Glutamatergic neuron (in vitro differentiated cells): ENCODE data around the gene ADK. TPM values are rescaled to one million over a fixed set of nuclear protein-coding genes. Genes with fewer than 3 reads are reported as not detected.

Source experiments
- DNase-seq: peaks from one replicate; pipeline ENCODE4 v3.0.0; 2022
- H3K27ac Mint-ChIP-seq: one replicate; pipeline ENCODE4 v1.8.0; 2020; ENCODE audit warnings: mild to moderate bottlenecking, mixed read lengths, inconsistent platforms; ENCODE audit not compliant: unreplicated experiment
- H3K27me3 Mint-ChIP-seq: one replicate; pipeline ENCODE4 v1.8.0; 2020; ENCODE audit warnings: mild to moderate bottlenecking, moderate library complexity, mixed read lengths, inconsistent platforms; ENCODE audit not compliant: unreplicated experiment
- H3K36me3 Mint-ChIP-seq: one replicate; pipeline ENCODE4 v1.8.0; 2020; ENCODE audit warnings: mild to moderate bottlenecking, mixed read lengths, inconsistent platforms; ENCODE audit not compliant: unreplicated experiment
- H3K4me1 Mint-ChIP-seq: one replicate; pipeline ENCODE4 v1.8.0; 2020; ENCODE audit warnings: mild to moderate bottlenecking, low read depth, mixed read lengths, inconsistent platforms; ENCODE audit not compliant: unreplicated experiment
- H3K4me3 Mint-ChIP-seq: one replicate; pipeline ENCODE4 v1.8.0; 2020; ENCODE audit warnings: mild to moderate bottlenecking, mixed read lengths, inconsistent platforms; ENCODE audit not compliant: unreplicated experiment
- H3K9me3 Mint-ChIP-seq: one replicate; pipeline ENCODE4 v1.8.0; 2020; ENCODE audit warnings: mild to moderate bottlenecking, moderate library complexity, mixed read lengths, inconsistent platforms; ENCODE audit not compliant: unreplicated experiment
- CTCF ChIP-seq: fragments of 200-600 bp; sonication (generic); IDR thresholded peaks from one replicate; pipeline ENCODE4 v1.5.0; 2021; ENCODE audit not compliant: partially characterized antibody, unreplicated experiment
- total RNA-seq: library from RNA; stranded (reverse); fragmentation: NEBNext Ultra II Directional; extraction: Animal tissue kit (Norgen Biotek cat#: 25700); gene quantifications from one replicate; pipeline ENCODE4 v1.2.1, GENCODE V29; 2021; ENCODE audit not compliant: unreplicated experiment

Gene ADK
- total RNA-seq, 1 donor from 2014 or later: 16.4 TPM

GRCh38 chr10:74314166-74314565 is 163.1 kb downstream of the ADK start:
- Mint-ChIP-seq H3K27ac (no peak overlapping the region), H3K36me3 (no peaks in the 10 kb centered on the region), H3K4me1 (no peaks in the 10 kb centered on the region), H3K9me3 (no peaks in the 10 kb centered on the region), H3K27me3 (peaks cover 2% of the 10 kb centered on the region), H3K4me3 (no peak overlapping the region)
- no peak for DNase-seq
- no peak for TF ChIP-seq CTCF

- TF ChIP-seq CTCF: no peak
- H3K36me3 Mint-ChIP-seq: no peaks in the 10 kb centered on the region
- no peak overlapping the region for H3K27ac Mint-ChIP-seq
- H3K9me3 Mint-ChIP-seq: no peaks in the 10 kb centered on the region
- no peak overlapping the region for H3K4me3 Mint-ChIP-seq
- peaks cover 3% of the 10 kb centered on the region for H3K4me1 Mint-ChIP-seq
- peaks cover 2% of the 10 kb centered on the region for H3K27me3 Mint-ChIP-seq
- DNase-seq: no peak
Observed at GRCh38 chr10:74320026-74320425, 169.0 kb downstream of the ADK start.

GRCh38 chr10:74320717-74321116 is 169.7 kb downstream of the ADK start:
- TF ChIP-seq CTCF: no peak

GRCh38 chr10:74322141-74322540 is 171.1 kb downstream of the ADK start:
- peaks cover 2% of the 10 kb centered on the region for H3K27me3 Mint-ChIP-seq
- H3K9me3 Mint-ChIP-seq: no peaks in the 10 kb centered on the region
- no peaks in the 10 kb centered on the region for H3K36me3 Mint-ChIP-seq
- peaks cover 3% of the 10 kb centered on the region for H3K4me1 Mint-ChIP-seq
- no peak overlapping the region for H3K27ac Mint-ChIP-seq
- no peak overlapping the region for H3K4me3 Mint-ChIP-seq
- no peak for DNase-seq
- no peak for TF ChIP-seq CTCF

More at GRCh38 chr10:74320717-74321116, 169.7 kb downstream of the ADK start:
- Mint-ChIP-seq H3K4me3 (no peak overlapping the region), H3K36me3 (no peaks in the 10 kb centered on the region), H3K27me3 (peaks cover 2% of the 10 kb centered on the region), H3K9me3 (no peaks in the 10 kb centered on the region), H3K4me1 (peaks cover 3% of the 10 kb centered on the region), H3K27ac (no peak overlapping the region)
- DNase-seq: no peak

- Mint-ChIP-seq H3K27me3 (peaks cover 2% of the 10 kb centered on the region), H3K27ac (no peak overlapping the region), H3K4me3 (no peak overlapping the region), H3K9me3 (no peaks in the 10 kb centered on the region), H3K36me3 (no peaks in the 10 kb centered on the region), H3K4me1 (peaks cover 3% of the 10 kb centered on the region)
- TF ChIP-seq CTCF: no peak
- no peak for DNase-seq
Observed at GRCh38 chr10:74322565-74322964, 171.5 kb downstream of the ADK start.
